ENCODE data around the gene TMEM52.

GRCh38 chr1:1914101-1914970 lies 4.7 kb downstream of the TMEM52 start:
- TF ChIP-seq USF2 (IDR thresholded peaks at IDR 0.05) (no peak), POLR2A (IDR thresholded peaks at IDR 0.05; ENCODE audit: low read length) (no peak)
